Measurements from ENCODE around the gene SULF2.

The SULF2 gene

GRCh38 chr20:47757145-47758035 is 27.9 kb downstream of the SULF2 start:
- CTCF ChIA-PET: interaction anchor here (0.6 kb wide), 1 partner anchor 311 kb away, joined by 4 read pairs; no protein-coding TSS in a partner anchor

GRCh38 chr20:47754946-47755652 is 30.2 kb downstream of the SULF2 start:
- ChIA-PET POLR2A (ENCODE audit: low non-redundant PET) (no interaction called here), CTCF (interaction anchor here (1.1 kb wide), 1 partner anchor 30 kb away, joined by 4 read pairs; no protein-coding TSS in a partner anchor)
- TF ChIP-seq CTCF (conservative IDR thresholded peaks at IDR 0.05; ENCODE audit: low read depth): no peak
- H3K27ac ChIP-seq: peak overlapping the region; percentile 13; the same call in 1 of the 2 replicates
- no peak for DNase-seq (ENCODE audit: low spot score)

More at GRCh38 chr20:47757145-47758035, 27.9 kb downstream of the SULF2 start:
- TF ChIP-seq CTCF (conservative IDR thresholded peaks at IDR 0.05; ENCODE audit: low read depth): no peak
- H3K27ac ChIP-seq: peak overlapping the region; percentile 57
- POLR2A ChIA-PET (ENCODE audit: low non-redundant PET): no interaction called here
- DNase-seq (ENCODE audit: low spot score): no peak

GRCh38 chr20:47754388-47754715 is 30.9 kb downstream of the SULF2 start:
- peak overlapping the region; percentile 4; the same call in 1 of the 2 replicates for H3K27ac ChIP-seq
- no peak for DNase-seq (ENCODE audit: low spot score)
- POLR2A ChIA-PET (ENCODE audit: low non-redundant PET): no interaction called here
- CTCF ChIA-PET: no interaction called here
- no peak for TF ChIP-seq CTCF (conservative IDR thresholded peaks at IDR 0.05; ENCODE audit: low read depth)

- DNase-seq (ENCODE audit: low spot score): no peak
- no peak for TF ChIP-seq CTCF (conservative IDR thresholded peaks at IDR 0.05; ENCODE audit: low read depth)
- H3K27ac ChIP-seq: peak overlapping the region; percentile 4; the same call in 1 of the 2 replicates
- CTCF ChIA-PET: interaction anchor here (0.6 kb wide), 1 partner anchor 664 kb away, joined by 5 read pairs; no protein-coding TSS in a partner anchor
- POLR2A ChIA-PET (ENCODE audit: low non-redundant PET): no interaction called here
Observed at GRCh38 chr20:47753576-47754387, 31.5 kb downstream of the SULF2 start.

- H3K27ac ChIP-seq: peak overlapping the region; percentile 78
- ChIA-PET CTCF (interaction anchor here (1.1 kb wide), 1 partner anchor 27 kb away, joined by 3 read pairs; no protein-coding TSS in a partner anchor), POLR2A (ENCODE audit: low non-redundant PET) (no interaction called here)
- TF ChIP-seq CTCF (conservative IDR thresholded peaks at IDR 0.05; ENCODE audit: low read depth): no peak
- no peak for DNase-seq (ENCODE audit: low spot score)
Observed at GRCh38 chr20:47751449-47751848, 33.8 kb downstream of the SULF2 start.

- CTCF ChIA-PET: no interaction called here
- no peak for TF ChIP-seq CTCF (conservative IDR thresholded peaks at IDR 0.05; ENCODE audit: low read depth)
- peak overlapping the region; percentile 78 for H3K27ac ChIP-seq
- no peak for DNase-seq (ENCODE audit: low spot score)
- POLR2A ChIA-PET (ENCODE audit: low non-redundant PET): no interaction called here
Observed at GRCh38 chr20:47749339-47749738, 35.9 kb downstream of the SULF2 start.
